Panc1 (cell line): Measurements from ENCODE around the gene MYOG. TPM values are rescaled to one million over a fixed set of nuclear protein-coding genes. Genes with fewer than 3 reads are reported as not detected.
A peak's percentile ranks its signal among the peaks of the same experiment; 100 is the strongest.

ENCODE experiments used
- ATAC-seq: fragments of 200-7000 bp; cut with Tn5 transposase; 2 replicates; pipeline ENCODE4 v1.9.1; 2020; ENCODE audit warnings: mild to moderate bottlenecking, moderate library complexity
- BruUV-seq: library from RNA; stranded (reverse); fragments of 400-500 nt; replicated peaks from 2 replicates; lab custom pipeline; 2021; lab: Mats Ljungman, UMichigan
- CTCF ChIA-PET: fragments of 300-600 bp; sonication (Branson Sonifier 250); formaldehyde crosslinking; loops from one replicate; lab custom pipeline; 2022; ENCODE audit warnings: antibody characterized with exemption; lab: Charles Lee
- POLR2A ChIA-PET: fragments of 300-600 bp; sonication (Branson Sonifier 250); formaldehyde crosslinking; loops from one replicate; lab custom pipeline; 2022; ENCODE audit warnings: antibody characterized with exemption; lab: Charles Lee
- DNase-seq: peaks from one replicate; pipeline ENCODE4 v3.0.0-alpha.2; 2010; ENCODE audit warnings: low read depth, low spot score
- H3K27ac ChIP-seq: 2 replicates; pipeline ENCODE4 v1.5.1; 2011; ENCODE audit warnings: mild to moderate bottlenecking, low read length, inconsistent platforms
- H3K27me3 ChIP-seq: fragments of 200-500 bp; sonication (Bioruptor generic); 2 replicates; pipeline ENCODE4 v1.6.0; 2014; ENCODE audit warnings: low read length, inconsistent platforms; ENCODE audit not compliant: control insufficient read depth, insufficient read depth
- H3K36me3 ChIP-seq: fragments of 200-500 bp; sonication (Bioruptor generic); 2 replicates; pipeline ENCODE4 v1.5.1; 2014; ENCODE audit warnings: inconsistent platforms, mild to moderate bottlenecking, low read length, moderate library complexity; ENCODE audit not compliant: control insufficient read depth, insufficient read depth
- H3K4me1 ChIP-seq: 2 replicates; pipeline ENCODE4 v1.5.1; 2011; ENCODE audit warnings: inconsistent platforms, mild to moderate bottlenecking, low read length, moderate library complexity; ENCODE audit not compliant: control insufficient read depth, insufficient read depth
- H3K4me3 ChIP-seq, 2 experiments: 2 replicates each; pipeline ENCODE4 v1.5.1; 2011 to 2012; ENCODE audit warnings: low read depth in 2 of 2, low read length in 2 of 2, mild to moderate bottlenecking in 2 of 2, inconsistent platforms in 1 of 2, moderate library complexity in 1 of 2
- H3K9me3 ChIP-seq: fragments of 200-500 bp; sonication (Bioruptor generic); 2 replicates; pipeline ENCODE4 v1.5.1; 2014; ENCODE audit warnings: low read depth, mild to moderate bottlenecking, inconsistent platforms, low read length, moderate library complexity; ENCODE audit not compliant: control insufficient read depth, insufficient read depth
- POLR2AphosphoS5 ChIP-seq: IDR thresholded peaks from 2 replicates; pipeline ENCODE4 v1.6.1; 2012; ENCODE audit warnings: mild to moderate bottlenecking, low read depth, low read length, moderate library complexity
- REST ChIP-seq, 2 experiments: IDR thresholded peaks; 2 replicates each; pipeline ENCODE4 v1.6.1; 2011 to 2012; ENCODE audit warnings: low read depth in 2 of 2, control low read depth in 1 of 2, low read length in 1 of 2, mild to moderate bottlenecking in 1 of 2, moderate library complexity in 1 of 2; ENCODE audit not compliant: insufficient read depth in 1 of 2
- SIN3A ChIP-seq: IDR thresholded peaks from 2 replicates; pipeline ENCODE4 v1.6.1; 2012; ENCODE audit warnings: low read depth, mild to moderate bottlenecking, low read length, moderate library complexity, borderline replicate concordance; ENCODE audit not compliant: insufficient read depth
- TCF7L2 ChIP-seq: IDR thresholded peaks from 2 replicates; pipeline ENCODE4 v1.6.1; 2011; ENCODE audit warnings: mild to moderate bottlenecking, low read depth, low read length, inconsistent platforms
- in situ Hi-C: cut with HindIII; loops from 2 replicates; pipeline ENCODE4 v1.10.0; 2016; ENCODE audit warnings: low sequenced_read_pairs, low pct_unique_long_range_greater_than_20kb
- intact Hi-C: fragments of 100-400 bp; cut with micrococcal nuclease; formaldehyde crosslinking; loops from one replicate; pipeline ENCODE4 v1.10.0; 2022; ENCODE audit not compliant: unreplicated experiment
- total RNA-seq: library from RNA; stranded (reverse); gene quantifications from one replicate; pipeline ENCODE4 v1.2.1, GENCODE V29; 2021; ENCODE audit not compliant: unreplicated experiment
- TF ChIP-seq, protein P1 (sequence below): fragments of 450-650 bp; IDR thresholded peaks from 2 replicates; pipeline ENCODE4 v1.5.1; 2017; ENCODE audit warnings: mild to moderate bottlenecking

Gene MYOG
- total RNA-seq, 1 experiment from 2014 or later = not detected

- POLR2A ChIA-PET = no interaction called here
- Histone ChIP-seq H3K27me3 (no peaks in the 10 kb centered on the region), H3K4me1 (no peaks in the 10 kb centered on the region), H3K9me3 (no peaks in the 10 kb centered on the region), H3K36me3 (no peaks in the 10 kb centered on the region), H3K4me3 (no peak overlapping the region), H3K27ac (no peak overlapping the region)
- TF ChIP-seq REST (IDR thresholded peaks at IDR 0.05; ENCODE audit: insufficient read depth in 1 of 2, low read depth in 2 of 2, low read length in 1 of 2) = no peak
- no peak for TF ChIP-seq SIN3A
- TF ChIP-seq, protein P1, sequence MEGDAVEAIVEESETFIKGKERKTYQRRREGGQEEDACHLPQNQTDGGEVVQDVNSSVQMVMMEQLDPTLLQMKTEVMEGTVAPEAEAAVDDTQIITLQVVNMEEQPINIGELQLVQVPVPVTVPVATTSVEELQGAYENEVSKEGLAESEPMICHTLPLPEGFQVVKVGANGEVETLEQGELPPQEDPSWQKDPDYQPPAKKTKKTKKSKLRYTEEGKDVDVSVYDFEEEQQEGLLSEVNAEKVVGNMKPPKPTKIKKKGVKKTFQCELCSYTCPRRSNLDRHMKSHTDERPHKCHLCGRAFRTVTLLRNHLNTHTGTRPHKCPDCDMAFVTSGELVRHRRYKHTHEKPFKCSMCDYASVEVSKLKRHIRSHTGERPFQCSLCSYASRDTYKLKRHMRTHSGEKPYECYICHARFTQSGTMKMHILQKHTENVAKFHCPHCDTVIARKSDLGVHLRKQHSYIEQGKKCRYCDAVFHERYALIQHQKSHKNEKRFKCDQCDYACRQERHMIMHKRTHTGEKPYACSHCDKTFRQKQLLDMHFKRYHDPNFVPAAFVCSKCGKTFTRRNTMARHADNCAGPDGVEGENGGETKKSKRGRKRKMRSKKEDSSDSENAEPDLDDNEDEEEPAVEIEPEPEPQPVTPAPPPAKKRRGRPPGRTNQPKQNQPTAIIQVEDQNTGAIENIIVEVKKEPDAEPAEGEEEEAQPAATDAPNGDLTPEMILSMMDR = no peak
- no peak for TF ChIP-seq TCF7L2
- no peak for TF ChIP-seq POLR2AphosphoS5
- CTCF ChIA-PET = interaction anchor here (0.9 to 2.6 kb wide), 13 partner anchors 10 to 230 kb away, joined by 3 to 43 read pairs (median 4); partner anchors contain the start of gene ADORA1
- intact Hi-C loops = no loop called here
- ATAC-seq = no peak
- no TSS peak for BruUV-seq
- in situ Hi-C loops = no loop called here
- no peak for DNase-seq
Observed at GRCh38 chr1:203040513-203041275, 45.1 kb downstream of the MYOG start.

- POLR2A ChIA-PET = no interaction called here
- no peak for TF ChIP-seq TCF7L2
- TF ChIP-seq, protein P1 = peak; percentile 66
- TF ChIP-seq POLR2AphosphoS5 = no peak
- Histone ChIP-seq H3K36me3 (no peaks in the 10 kb centered on the region), H3K27ac (no peak overlapping the region), H3K4me1 (no peaks in the 10 kb centered on the region), H3K4me3 (no peak overlapping the region), H3K27me3 (no peaks in the 10 kb centered on the region), H3K9me3 (no peaks in the 10 kb centered on the region)
- ATAC-seq (peak; percentile 47), DNase-seq (no peak)
- intact Hi-C loops (loop anchor here (1.0 to 5.0 kb wide), 4 partner anchors 77 to 229 kb away; no protein-coding TSS in a partner anchor), in situ Hi-C loops (no loop called here)
- CTCF ChIA-PET = interaction anchor here (0.7 to 2.6 kb wide), 17 partner anchors 9 to 231 kb away, joined by 3 to 43 read pairs (median 4); partner anchors contain the start of genes ADORA1 and PPFIA4
- BruUV-seq = no TSS peak
Observed at GRCh38 chr1:203039609-203040512, 46.0 kb downstream of the MYOG start.
